ENCODE results near the gene NPR1.

GRCh38 chr1:153742411-153743142, 64.1 kb downstream of the NPR1 start:
- TF ChIP-seq ZNF274 (IDR thresholded peaks at IDR 0.05; ENCODE audit: low read depth, low read length) (no peak), YY1 (IDR thresholded peaks at IDR 0.05; ENCODE audit: insufficient read depth, insufficient read length) (no peak), SUZ12 (IDR thresholded peaks at IDR 0.05; ENCODE audit: extremely low read depth, insufficient read depth, insufficient read length) (no peak)
